Measurements from ENCODE around the gene TESMIN. TPM values are rescaled to one million over a fixed set of nuclear protein-coding genes. Genes with fewer than 3 reads are reported as not detected.

Gene TESMIN
- total RNA-seq, 1 experiment from 2014 or later: 1.1 TPM

- no peak for DNase-seq (ENCODE audit: low read depth, low spot score)
Observed at GRCh38 chr11:68658097-68658496, 93.2 kb downstream of the TESMIN start.

More at GRCh38 chr11:68658097-68658496, 93.2 kb downstream of the TESMIN start:
- in situ Hi-C loops (cut with HindIII; ENCODE audit: low pct_unique_long_range_greater_than_20kb, low sequenced_read_pairs): no loop called here

Other genes with a start within 250 kb of the TESMIN start
- gene GAL, start 67.0 kb downstream of the TESMIN start, total RNA-seq (2014; rRNA removed; shearing (Covaris generic)): 0.29 TPM in 1 of 2 replicates, not detected in the other
- 1.7 and 1.8 TPM in 2 replicates for gene CPT1A, start 90.4 kb upstream of the TESMIN start, total RNA-seq (2014; rRNA removed; shearing (Covaris generic))
- gene MRPL21, start 152.3 kb upstream of the TESMIN start, total RNA-seq (2014; rRNA removed; shearing (Covaris generic)): 342 and 413 TPM in 2 replicates
- 24.8 and 27.6 TPM in 2 replicates for gene IGHMBP2, start 152.4 kb upstream of the TESMIN start, total RNA-seq (2014; rRNA removed; shearing (Covaris generic))
- gene MRGPRD, start 229.5 kb upstream of the TESMIN start, total RNA-seq (2014; rRNA removed; shearing (Covaris generic)): not detected in 2 replicates

Measured in SK-MEL-5 (cell line).